DOHH2 (cell line): Measurements from ENCODE around the gene ZMYND8.

ENCODE experiments used
- H3F3A ChIP-seq: fragments of 200-600 bp; sonication (generic), shearing (Covaris generic); 2 replicates; pipeline ENCODE4 v1.6.0; 2016; ENCODE audit warnings: antibody characterized with exemption, mild to moderate bottlenecking; ENCODE audit not compliant: control insufficient read depth, insufficient read depth
- H3K27ac ChIP-seq: fragments of 200-600 bp; sonication (generic); 2 replicates; pipeline ENCODE4 v1.5.1; 2014; ENCODE audit warnings: low read depth, mild to moderate bottlenecking, low read length, moderate library complexity
- H3K27me3 ChIP-seq: fragments of 200-600 bp; sonication (generic); 2 replicates; pipeline ENCODE4 v1.6.1; 2014; ENCODE audit warnings: mild to moderate bottlenecking, low read length, mixed read lengths; ENCODE audit not compliant: control insufficient read depth
- H3K36me3 ChIP-seq: fragments of 200-600 bp; sonication (generic); 2 replicates; pipeline ENCODE4 v1.6.1; 2014; ENCODE audit warnings: mild to moderate bottlenecking, low read length, moderate library complexity, mixed read lengths; ENCODE audit not compliant: control insufficient read depth
- H3K4me1 ChIP-seq: fragments of 200-600 bp; sonication (generic); 2 replicates; pipeline ENCODE4 v1.6.1; 2014; ENCODE audit warnings: mild to moderate bottlenecking, low read length, mixed read lengths; ENCODE audit not compliant: control insufficient read depth
- H3K4me2 ChIP-seq: fragments of 200-600 bp; sonication (generic); 2 replicates; pipeline ENCODE4 v1.6.0; 2014; ENCODE audit warnings: mild to moderate bottlenecking, low read length, moderate library complexity
- H3K4me3 ChIP-seq: fragments of 200-600 bp; sonication (generic); 2 replicates; pipeline ENCODE4 v1.5.1; 2014; ENCODE audit warnings: mild to moderate bottlenecking, low read length, mixed read lengths
- H3K79me2 ChIP-seq: fragments of 200-600 bp; sonication (generic); 2 replicates; pipeline ENCODE4 v1.6.1; 2014; ENCODE audit warnings: mild to moderate bottlenecking, low read length, mixed read lengths; ENCODE audit not compliant: control insufficient read depth
- H3K9me2 ChIP-seq: fragments of 200-600 bp; sonication (generic); replicated peaks from 2 replicates; pipeline ENCODE4 v1.6.1; 2014; ENCODE audit warnings: mild to moderate bottlenecking, low read length, mixed read lengths; ENCODE audit not compliant: control insufficient read depth
- H3K9me3 ChIP-seq: fragments of 200-600 bp; sonication (generic); 2 replicates; pipeline ENCODE4 v1.6.1; 2014; ENCODE audit warnings: antibody characterized with exemption, low read length, mixed read lengths; ENCODE audit not compliant: control insufficient read depth, insufficient read depth
- H4K20me1 ChIP-seq: fragments of 200-600 bp; sonication (generic); 2 replicates; pipeline ENCODE4 v1.6.0; 2014; ENCODE audit warnings: low read depth, mild to moderate bottlenecking, antibody characterized with exemption, low read length, moderate library complexity; ENCODE audit not compliant: control insufficient read depth, insufficient read depth
- EZH2phosphoT487 ChIP-seq: fragments of 200-600 bp; sonication (generic); IDR thresholded peaks from 2 replicates; pipeline ENCODE4 v1.6.1; 2017; ENCODE audit warnings: borderline replicate concordance, mild to moderate bottlenecking, antibody characterized with exemption, low read length, moderate library complexity, mixed read lengths
- TF ChIP-seq, protein P1 (sequence below): fragments of 200-600 bp; sonication (generic); IDR thresholded peaks from one replicate; pipeline ENCODE4 v1.5.1; 2014; ENCODE audit warnings: antibody characterized with exemption, mild to moderate bottlenecking, low read depth, low read length; ENCODE audit not compliant: poor library complexity, severe bottlenecking

ZMYND8 gene

GRCh38 chr20:47204008-47204849 lies 152.3 kb downstream of the ZMYND8 start:
- H3K79me2 ChIP-seq: no peaks in the 10 kb centered on the region
- no peaks in the 10 kb centered on the region for H4K20me1 ChIP-seq
- no peaks in the 10 kb centered on the region for H3K4me1 ChIP-seq
- no peaks in the 10 kb centered on the region for H3K9me2 ChIP-seq
- H3K36me3 ChIP-seq: peaks cover 11% of the 10 kb centered on the region
- TF ChIP-seq EZH2phosphoT487: no peak
- TF ChIP-seq, protein P1, sequence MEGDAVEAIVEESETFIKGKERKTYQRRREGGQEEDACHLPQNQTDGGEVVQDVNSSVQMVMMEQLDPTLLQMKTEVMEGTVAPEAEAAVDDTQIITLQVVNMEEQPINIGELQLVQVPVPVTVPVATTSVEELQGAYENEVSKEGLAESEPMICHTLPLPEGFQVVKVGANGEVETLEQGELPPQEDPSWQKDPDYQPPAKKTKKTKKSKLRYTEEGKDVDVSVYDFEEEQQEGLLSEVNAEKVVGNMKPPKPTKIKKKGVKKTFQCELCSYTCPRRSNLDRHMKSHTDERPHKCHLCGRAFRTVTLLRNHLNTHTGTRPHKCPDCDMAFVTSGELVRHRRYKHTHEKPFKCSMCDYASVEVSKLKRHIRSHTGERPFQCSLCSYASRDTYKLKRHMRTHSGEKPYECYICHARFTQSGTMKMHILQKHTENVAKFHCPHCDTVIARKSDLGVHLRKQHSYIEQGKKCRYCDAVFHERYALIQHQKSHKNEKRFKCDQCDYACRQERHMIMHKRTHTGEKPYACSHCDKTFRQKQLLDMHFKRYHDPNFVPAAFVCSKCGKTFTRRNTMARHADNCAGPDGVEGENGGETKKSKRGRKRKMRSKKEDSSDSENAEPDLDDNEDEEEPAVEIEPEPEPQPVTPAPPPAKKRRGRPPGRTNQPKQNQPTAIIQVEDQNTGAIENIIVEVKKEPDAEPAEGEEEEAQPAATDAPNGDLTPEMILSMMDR: no peak
- no peaks in the 10 kb centered on the region for H3K27me3 ChIP-seq
- no peak overlapping the region for H3K4me2 ChIP-seq
- H3K9me3 ChIP-seq: no peaks in the 10 kb centered on the region
- H3K27ac ChIP-seq: no peak overlapping the region
- no peak overlapping the region for H3K4me3 ChIP-seq
- H3F3A ChIP-seq: peaks cover 2% of the 10 kb centered on the region; the same call in 1 of the 2 replicates

GRCh38 chr20:47202733-47203667 lies 153.5 kb downstream of the ZMYND8 start:
- no peaks in the 10 kb centered on the region for H3K36me3 ChIP-seq
- H3F3A ChIP-seq: no peaks in the 10 kb centered on the region
- TF ChIP-seq, protein P1: no peak
- TF ChIP-seq EZH2phosphoT487: no peak
- no peaks in the 10 kb centered on the region for H4K20me1 ChIP-seq
- H3K79me2 ChIP-seq: no peaks in the 10 kb centered on the region
- no peak overlapping the region for H3K27ac ChIP-seq
- H3K27me3 ChIP-seq: no peaks in the 10 kb centered on the region
- H3K4me3 ChIP-seq: no peak overlapping the region
- H3K9me3 ChIP-seq: no peaks in the 10 kb centered on the region
- H3K9me2 ChIP-seq: no peaks in the 10 kb centered on the region
- no peak overlapping the region for H3K4me2 ChIP-seq
- H3K4me1 ChIP-seq: no peaks in the 10 kb centered on the region

DNA sequence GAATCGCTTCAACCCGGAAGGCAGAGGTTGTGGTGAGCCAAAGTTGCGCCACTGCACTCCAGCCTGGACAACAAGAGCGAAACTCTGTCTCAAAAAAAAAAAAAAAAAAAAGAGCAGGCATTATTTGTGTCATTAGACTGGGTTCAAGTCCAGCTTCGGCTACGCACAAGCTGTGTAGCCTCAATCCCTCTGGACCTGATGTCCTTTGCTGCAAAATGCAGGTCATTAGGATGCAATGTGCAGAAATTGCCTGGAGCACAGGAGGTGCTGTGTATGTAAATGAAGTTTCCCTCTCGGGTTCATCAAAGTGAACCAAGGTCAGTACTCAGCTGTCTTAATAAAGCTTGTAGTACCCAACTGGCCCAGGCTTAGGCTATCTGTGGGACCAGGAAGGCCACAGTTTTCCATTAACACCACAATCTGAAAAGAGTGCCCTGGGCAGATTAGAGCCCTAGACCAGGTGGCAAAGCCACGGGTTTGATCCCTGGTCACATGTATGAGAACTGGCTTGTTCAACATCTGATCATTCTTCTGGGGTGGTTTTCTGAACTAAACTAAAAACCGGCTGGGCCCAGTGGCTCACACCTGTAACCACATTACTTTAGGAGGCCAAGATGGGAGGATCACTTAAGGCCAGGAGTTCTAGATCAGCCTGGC lies 155.3 kb downstream of the ZMYND8 start:
- H3K27me3 ChIP-seq: no peaks in the 10 kb centered on the region
- no peaks in the 10 kb centered on the region for H3F3A ChIP-seq
- H3K4me2 ChIP-seq: no peak overlapping the region
- no peaks in the 10 kb centered on the region for H3K79me2 ChIP-seq
- H3K4me3 ChIP-seq: no peak overlapping the region
- no peak for TF ChIP-seq EZH2phosphoT487
- peaks cover 6% of the 10 kb centered on the region for H3K4me1 ChIP-seq
- H3K36me3 ChIP-seq: no peaks in the 10 kb centered on the region
- H3K9me2 ChIP-seq: no peaks in the 10 kb centered on the region
- H3K27ac ChIP-seq: no peak overlapping the region
- no peaks in the 10 kb centered on the region for H4K20me1 ChIP-seq
- H3K9me3 ChIP-seq: no peaks in the 10 kb centered on the region
